A673 (cell line): ENCODE results near the gene TRPM3. TPM values are rescaled to one million over a fixed set of nuclear protein-coding genes. Genes with fewer than 3 reads are reported as not detected.

ENCODE experiments used
- BruUV-seq: library from RNA; stranded (reverse); fragments of 400-500 nt; replicated peaks from 2 replicates; lab custom pipeline; 2021; lab: Mats Ljungman, UMichigan
- CTCF ChIA-PET: fragments of 300-600 bp; sonication (Branson Sonifier 250); formaldehyde crosslinking; loops from one replicate; lab custom pipeline; 2022; ENCODE audit warnings: antibody characterized with exemption; lab: Charles Lee
- POLR2A ChIA-PET: fragments of 300-600 bp; sonication (Branson Sonifier 250); formaldehyde crosslinking; loops from one replicate; lab custom pipeline; 2022; ENCODE audit warnings: antibody characterized with exemption; ENCODE audit not compliant: low non-redundant PET; lab: Charles Lee
- DNase-seq: peaks from one replicate; pipeline ENCODE4 v3.0.0-alpha.2; 2015; ENCODE audit warnings: low spot score
- H3K27ac ChIP-seq: fragments of 200-600 bp; sonication (generic); 2 replicates; pipeline ENCODE4 v1.5.1; 2016; ENCODE audit warnings: mixed run types, low read depth, mild to moderate bottlenecking, mixed read lengths, antibody characterized with exemption, low read length; ENCODE audit not compliant: poor library complexity, severe bottlenecking
- H3K27me3 ChIP-seq: fragments of 200-600 bp; sonication (generic); replicated peaks from 2 replicates; pipeline ENCODE4 v1.6.1; 2017; ENCODE audit warnings: mixed run types, low read depth, mild to moderate bottlenecking, mixed read lengths, antibody characterized with exemption, low read length; ENCODE audit not compliant: insufficient read depth, poor library complexity
- H3K36me3 ChIP-seq: fragments of 200-600 bp; sonication (generic); 2 replicates; pipeline ENCODE4 v1.6.1; 2016; ENCODE audit warnings: mixed run types, mild to moderate bottlenecking, mixed read lengths, antibody characterized with exemption, low read length; ENCODE audit not compliant: insufficient read depth, poor library complexity, severe bottlenecking
- H3K4me1 ChIP-seq: fragments of 200-600 bp; sonication (generic); 2 replicates; pipeline ENCODE4 v1.6.1; 2017; ENCODE audit warnings: mixed run types, mild to moderate bottlenecking, mixed read lengths, antibody characterized with exemption, low read length; ENCODE audit not compliant: insufficient read depth, poor library complexity, severe bottlenecking
- H3K4me3 ChIP-seq: fragments of 200-600 bp; sonication (generic); 2 replicates; pipeline ENCODE4 v1.5.1; 2016; ENCODE audit warnings: low read depth, mixed run types, mild to moderate bottlenecking, mixed read lengths, low read length; ENCODE audit not compliant: poor library complexity, severe bottlenecking
- H3K9me3 ChIP-seq: fragments of 200-600 bp; sonication (generic); 2 replicates; pipeline ENCODE4 v1.6.1; 2016; ENCODE audit warnings: mixed run types, low read depth, mild to moderate bottlenecking, mixed read lengths, antibody characterized with exemption, low read length; ENCODE audit not compliant: poor library complexity, severe bottlenecking
- EZH2 ChIP-seq: fragments of 200-600 bp; sonication (generic); IDR thresholded peaks from 2 replicates; pipeline ENCODE4 v1.6.1; 2017; ENCODE audit warnings: borderline replicate concordance, low read depth, mild to moderate bottlenecking, mixed read lengths, antibody characterized with exemption, low read length; ENCODE audit not compliant: poor library complexity, severe bottlenecking
- intact Hi-C: fragments of 100-400 bp; cut with micrococcal nuclease; formaldehyde crosslinking; loops from one replicate; pipeline ENCODE4 v1.10.0; 2022; ENCODE audit not compliant: unreplicated experiment
- total RNA-seq: library from RNA; stranded (reverse); gene quantifications from 2 replicates; pipeline ENCODE4 v1.2.3, GENCODE V29; 2021
- TF ChIP-seq, protein P1 (sequence below): fragments of 300-800, 200-600 bp; sonication (generic); conservative IDR thresholded peaks from 2 replicates; pipeline ENCODE4 v1.5.1; 2017; ENCODE audit warnings: low read depth, mild to moderate bottlenecking, antibody characterized with exemption, low read length, moderate library complexity, mixed read lengths

The TRPM3 gene
- total RNA-seq, 1 experiment from 2014 or later: not detected

DNA sequence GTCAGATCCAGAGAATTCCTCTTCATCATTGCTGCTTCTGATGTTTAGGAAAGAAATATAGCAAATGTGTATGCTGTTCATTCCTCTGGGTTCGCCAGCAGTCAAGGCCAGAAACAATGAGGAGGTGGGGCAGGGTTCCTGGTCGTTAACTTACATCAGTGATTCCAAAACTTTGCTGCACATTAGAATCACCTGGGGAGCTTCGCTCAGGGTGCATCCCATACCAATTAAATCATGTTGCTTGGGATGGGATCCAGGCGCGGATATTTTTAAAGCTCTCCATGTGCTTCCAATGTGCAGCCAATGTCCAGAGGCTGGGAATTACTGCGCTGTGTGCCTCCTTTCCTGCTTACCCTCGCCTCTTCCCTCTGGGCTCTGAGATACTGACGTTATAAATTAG, 479.1 kb downstream of the TRPM3 start:
- CTCF ChIA-PET: no interaction called here
- Histone ChIP-seq H3K4me3 (no peak overlapping the region), H3K27me3 (no peaks in the 10 kb centered on the region), H3K27ac (no peak overlapping the region), H3K36me3 (no peaks in the 10 kb centered on the region), H3K4me1 (no peaks in the 10 kb centered on the region), H3K9me3 (no peaks in the 10 kb centered on the region)
- intact Hi-C loops: loop anchor here (5.0 kb wide), 1 partner anchor 285 kb away; no protein-coding TSS in a partner anchor
- DNase-seq: no peak
- no TSS peak for BruUV-seq
- TF ChIP-seq EZH2: no peak
- TF ChIP-seq, protein P1, sequence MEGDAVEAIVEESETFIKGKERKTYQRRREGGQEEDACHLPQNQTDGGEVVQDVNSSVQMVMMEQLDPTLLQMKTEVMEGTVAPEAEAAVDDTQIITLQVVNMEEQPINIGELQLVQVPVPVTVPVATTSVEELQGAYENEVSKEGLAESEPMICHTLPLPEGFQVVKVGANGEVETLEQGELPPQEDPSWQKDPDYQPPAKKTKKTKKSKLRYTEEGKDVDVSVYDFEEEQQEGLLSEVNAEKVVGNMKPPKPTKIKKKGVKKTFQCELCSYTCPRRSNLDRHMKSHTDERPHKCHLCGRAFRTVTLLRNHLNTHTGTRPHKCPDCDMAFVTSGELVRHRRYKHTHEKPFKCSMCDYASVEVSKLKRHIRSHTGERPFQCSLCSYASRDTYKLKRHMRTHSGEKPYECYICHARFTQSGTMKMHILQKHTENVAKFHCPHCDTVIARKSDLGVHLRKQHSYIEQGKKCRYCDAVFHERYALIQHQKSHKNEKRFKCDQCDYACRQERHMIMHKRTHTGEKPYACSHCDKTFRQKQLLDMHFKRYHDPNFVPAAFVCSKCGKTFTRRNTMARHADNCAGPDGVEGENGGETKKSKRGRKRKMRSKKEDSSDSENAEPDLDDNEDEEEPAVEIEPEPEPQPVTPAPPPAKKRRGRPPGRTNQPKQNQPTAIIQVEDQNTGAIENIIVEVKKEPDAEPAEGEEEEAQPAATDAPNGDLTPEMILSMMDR: no peak
- POLR2A ChIA-PET: no interaction called here

DNA sequence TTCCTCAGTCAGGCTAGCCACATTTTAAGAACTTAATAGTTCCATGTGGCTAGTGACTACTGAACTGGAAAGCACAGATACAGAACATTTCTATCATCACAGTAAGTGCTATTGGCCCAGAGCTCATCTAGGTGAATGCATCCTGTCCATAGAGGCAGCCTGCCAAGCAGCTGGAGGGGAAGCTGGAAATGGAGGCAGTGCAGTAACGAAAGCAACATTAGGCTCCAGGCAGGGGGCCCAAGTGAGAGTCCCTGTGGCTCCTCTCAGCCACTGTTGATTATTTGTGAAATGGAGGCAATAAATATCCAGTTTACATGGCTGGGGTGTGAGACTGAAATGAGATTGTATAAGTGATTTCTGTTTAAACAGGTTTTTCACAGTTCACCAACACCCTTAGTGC, 479.8 kb downstream of the TRPM3 start:
- CTCF ChIA-PET: no interaction called here
- BruUV-seq: no TSS peak
- intact Hi-C loops: loop anchor here (2.0 to 5.0 kb wide), 2 partner anchors 286 to 359 kb away; no protein-coding TSS in a partner anchor

DNA sequence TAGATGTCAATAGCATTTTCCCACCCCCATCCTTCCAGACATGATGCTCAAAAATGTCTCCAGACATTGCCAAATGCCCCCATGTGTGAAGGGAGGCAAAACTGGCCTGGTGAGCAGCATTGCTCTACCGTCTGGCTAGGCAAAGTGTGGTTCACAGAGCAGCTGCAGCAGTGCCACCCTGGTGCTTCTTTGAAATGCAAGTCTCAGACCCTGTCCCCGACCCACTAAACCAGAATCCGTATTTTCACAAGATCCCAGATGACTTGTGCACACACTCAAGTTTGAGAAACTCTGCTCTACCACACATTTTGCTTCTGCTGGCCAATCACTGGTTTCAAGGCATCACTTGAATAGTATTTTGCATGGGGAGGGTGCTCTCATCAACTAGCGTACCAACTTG, 480.4 kb downstream of the TRPM3 start:
- no peaks in the 10 kb centered on the region for H3K9me3 ChIP-seq
- H3K4me3 ChIP-seq: no peak overlapping the region
- no TSS peak for BruUV-seq
- DNase-seq: no peak
- H3K27me3 ChIP-seq: no peaks in the 10 kb centered on the region
- H3K36me3 ChIP-seq: no peaks in the 10 kb centered on the region
- ChIA-PET POLR2A (no interaction called here), CTCF (interaction anchor here (1.4 kb wide), 2 partner anchors 607 to 643 kb away, joined by 4 to 19 read pairs; no protein-coding TSS in a partner anchor)
- H3K27ac ChIP-seq: no peak overlapping the region
- H3K4me1 ChIP-seq: no peaks in the 10 kb centered on the region
- no peak for TF ChIP-seq EZH2
- TF ChIP-seq, protein P1: no peak
- intact Hi-C loops: loop anchor here (2.0 to 5.0 kb wide), 2 partner anchors 286 to 360 kb away; no protein-coding TSS in a partner anchor

More for the DNA sequence above, 479.8 kb downstream of the TRPM3 start:
- TF ChIP-seq, protein P1: no peak
- no peak for TF ChIP-seq EZH2
- POLR2A ChIA-PET: no interaction called here
- Histone ChIP-seq H3K9me3 (no peaks in the 10 kb centered on the region), H3K4me3 (no peak overlapping the region), H3K4me1 (no peaks in the 10 kb centered on the region), H3K36me3 (no peaks in the 10 kb centered on the region), H3K27ac (no peak overlapping the region), H3K27me3 (no peaks in the 10 kb centered on the region)
- DNase-seq: no peak
